ENCODE data around the gene PSAPL1. TPM values are rescaled to one million over a fixed set of nuclear protein-coding genes. Genes with fewer than 3 reads are reported as not detected.
A peak's percentile ranks its signal among the peaks of the same experiment; 100 is the strongest.

The PSAPL1 gene
- total and polyA plus RNA-seq, 5 donors = not detected

DNA sequence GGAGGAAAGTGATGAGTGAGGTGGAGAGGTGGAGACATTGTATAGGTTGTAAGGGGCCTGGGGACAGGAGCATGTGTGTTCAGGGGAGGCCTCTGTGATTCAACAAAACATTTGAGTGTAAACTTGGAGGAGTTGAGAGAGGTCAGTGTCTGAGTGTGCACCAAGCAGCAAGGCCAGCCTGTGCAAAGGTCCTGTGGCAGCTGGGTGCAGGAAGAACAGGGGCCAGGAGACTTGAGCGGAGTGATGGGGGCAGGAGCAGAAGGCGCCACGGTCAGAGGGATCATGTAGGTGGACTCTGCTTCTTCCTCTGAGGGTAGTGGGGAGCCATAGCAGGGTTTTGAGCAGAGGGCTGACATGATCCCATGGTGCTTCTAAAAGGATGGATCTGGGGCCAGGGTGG, 9.6 kb upstream of the PSAPL1 start:
- Histone ChIP-seq H3K4me3 (ENCODE audit: low read length) (no peak overlapping the region), H3K27me3 (ENCODE audit: control insufficient read depth, insufficient read depth) (no peaks in the 10 kb centered on the region), H3K9me3 (ENCODE audit: control insufficient read depth, low read length) (no peaks in the 10 kb centered on the region), H3K27ac (ENCODE audit: low read length) (no peak overlapping the region), H3K4me1 (ENCODE audit: control insufficient read depth, insufficient read depth, low read length) (no peaks in the 10 kb centered on the region)
- DNase-seq (peak in 1 of 3 donors; percentile 17), ATAC-seq (no peak)
- 92% methylated on average over 3 of the region's 3 CpGs for WGBS
- intact Hi-C loops (cut with DNase I) = no loop called here

DNA sequence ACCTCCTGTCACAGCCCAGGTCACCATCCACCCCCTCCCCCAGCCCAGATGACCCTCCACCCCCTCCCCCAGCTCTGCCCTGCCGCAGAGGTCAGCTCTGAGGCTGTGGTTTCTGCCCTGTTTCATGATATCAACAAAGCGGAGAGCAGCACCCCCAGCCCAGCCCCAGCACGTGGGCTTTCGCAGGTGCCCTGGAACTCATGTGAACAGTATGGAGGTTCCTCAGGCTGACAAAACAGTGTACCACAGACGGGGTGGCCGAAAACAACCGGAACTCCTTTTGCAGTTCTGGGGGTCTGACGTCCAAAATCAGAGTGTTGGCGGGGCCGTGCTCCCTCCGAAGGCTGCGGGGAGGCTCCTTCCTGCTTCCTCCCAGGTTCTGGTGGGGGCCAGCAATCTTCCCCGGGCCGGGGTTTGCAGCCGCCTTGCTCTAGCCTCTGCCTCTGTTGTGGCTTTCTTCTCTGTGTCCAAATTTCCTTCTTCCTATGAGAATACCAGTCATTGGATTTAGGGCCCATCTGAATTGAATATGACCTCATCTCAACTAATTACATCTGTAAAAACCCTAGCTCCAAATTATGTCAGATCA, 7.9 kb upstream of the PSAPL1 start:
- Histone ChIP-seq H3K27ac (ENCODE audit: low read length) (no peak overlapping the region), H3K4me3 (ENCODE audit: low read length) (no peak overlapping the region), H3K27me3 (ENCODE audit: control insufficient read depth, insufficient read depth) (no peaks in the 10 kb centered on the region), H3K9me3 (ENCODE audit: control insufficient read depth, low read length) (no peaks in the 10 kb centered on the region), H3K4me1 (ENCODE audit: control insufficient read depth, insufficient read depth, low read length) (no peaks in the 10 kb centered on the region)
- DNase-seq (peak in 2 of 3 donors; percentile 12 to 15), ATAC-seq (no peak)
- 47% methylated on average over 15 of the region's 15 CpGs for WGBS
- intact Hi-C loops (cut with DNase I) = no loop called here

- no peaks in the 10 kb centered on the region for H3K9me3 ChIP-seq (ENCODE audit: control insufficient read depth, low read length)
- no peak overlapping the region for H3K4me3 ChIP-seq (ENCODE audit: low read length)
- intact Hi-C loops (cut with DNase I) = no loop called here
- no peaks in the 10 kb centered on the region for H3K27me3 ChIP-seq (ENCODE audit: control insufficient read depth, insufficient read depth)
- H3K4me1 ChIP-seq (ENCODE audit: control insufficient read depth, insufficient read depth, low read length) = no peaks in the 10 kb centered on the region
- no peak overlapping the region for H3K27ac ChIP-seq (ENCODE audit: low read length)
- 87% methylated on average over 7 of the region's 7 CpGs for WGBS
- DNase-seq (no peak), ATAC-seq (no peak)
Measured at GRCh38 chr4:7441201-7441600, 6.5 kb upstream of the PSAPL1 start.

- DNase-seq = no peak
- Histone ChIP-seq H3K4me3 (ENCODE audit: low read length) (no peak overlapping the region), H3K4me1 (ENCODE audit: control insufficient read depth, insufficient read depth, low read length) (no peaks in the 10 kb centered on the region), H3K9me3 (ENCODE audit: control insufficient read depth, low read length) (no peaks in the 10 kb centered on the region), H3K27ac (ENCODE audit: low read length) (no peak overlapping the region), H3K27me3 (ENCODE audit: control insufficient read depth, insufficient read depth) (no peaks in the 10 kb centered on the region)
- intact Hi-C loops (cut with DNase I) = no loop called here
- WGBS = 87% methylated on average over 2 of the region's 2 CpGs
- ATAC-seq = no peak
Measured at GRCh38 chr4:7439699-7440098, 5.0 kb upstream of the PSAPL1 start.

- no peaks in the 10 kb centered on the region for H3K4me1 ChIP-seq (ENCODE audit: control insufficient read depth, insufficient read depth, low read length)
- H3K27ac ChIP-seq (ENCODE audit: low read length) = no peak overlapping the region
- intact Hi-C loops (cut with DNase I) = no loop called here
- 84% methylated on average over 13 of the region's 13 CpGs for WGBS
- H3K9me3 ChIP-seq (ENCODE audit: control insufficient read depth, low read length) = no peaks in the 10 kb centered on the region
- no peaks in the 10 kb centered on the region for H3K27me3 ChIP-seq (ENCODE audit: control insufficient read depth, insufficient read depth)
- no peak for ATAC-seq
- peak in 1 of 3 donors; percentile 34 for DNase-seq
- no peak overlapping the region for H3K4me3 ChIP-seq (ENCODE audit: low read length)
Measured at GRCh38 chr4:7436256-7436655, 1.5 kb upstream of the PSAPL1 start.

DNA sequence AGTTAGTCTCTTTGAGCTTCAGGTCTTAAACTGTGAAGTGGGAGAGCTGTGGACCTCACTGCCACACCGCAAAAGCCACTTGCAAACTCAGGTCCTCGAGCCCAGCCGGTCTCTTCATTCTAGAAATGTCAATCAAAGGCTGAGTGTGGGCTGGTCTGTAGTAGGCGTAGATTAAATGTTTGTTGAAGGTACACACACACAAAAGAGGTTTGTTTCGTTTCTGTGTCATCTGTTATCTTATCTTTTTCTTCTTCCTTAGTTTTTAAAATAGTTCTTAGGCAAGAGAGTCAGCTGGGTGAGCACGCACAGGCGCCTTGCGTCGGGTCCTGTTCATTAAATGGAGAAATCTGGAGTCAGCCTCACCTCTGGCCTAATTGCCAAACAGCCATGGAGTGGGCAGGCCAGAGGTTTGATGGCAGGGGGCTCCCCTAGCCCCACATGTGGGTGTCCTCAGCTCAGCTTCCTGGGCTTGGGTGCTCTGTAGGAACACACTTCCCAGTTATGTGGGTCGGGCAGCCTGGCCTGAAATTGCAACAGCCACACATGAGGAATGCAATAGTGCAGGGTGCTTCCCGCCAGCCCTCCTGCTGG, 836 bp upstream of the PSAPL1 start:
- no peaks in the 10 kb centered on the region for H3K9me3 ChIP-seq (ENCODE audit: control insufficient read depth, low read length)
- WGBS = 61% methylated on average over 11 of the region's 11 CpGs
- H3K4me1 ChIP-seq (ENCODE audit: control insufficient read depth, insufficient read depth, low read length) = no peaks in the 10 kb centered on the region
- intact Hi-C loops (cut with DNase I) = no loop called here
- no peak overlapping the region for H3K27ac ChIP-seq (ENCODE audit: low read length)
- peak in 1 of 2 donors; percentile 56 for ATAC-seq
- no peak overlapping the region for H3K4me3 ChIP-seq (ENCODE audit: low read length)
- DNase-seq = peak in 1 of 3 donors; percentile 29
- no peaks in the 10 kb centered on the region for H3K27me3 ChIP-seq (ENCODE audit: control insufficient read depth, insufficient read depth)

DNA sequence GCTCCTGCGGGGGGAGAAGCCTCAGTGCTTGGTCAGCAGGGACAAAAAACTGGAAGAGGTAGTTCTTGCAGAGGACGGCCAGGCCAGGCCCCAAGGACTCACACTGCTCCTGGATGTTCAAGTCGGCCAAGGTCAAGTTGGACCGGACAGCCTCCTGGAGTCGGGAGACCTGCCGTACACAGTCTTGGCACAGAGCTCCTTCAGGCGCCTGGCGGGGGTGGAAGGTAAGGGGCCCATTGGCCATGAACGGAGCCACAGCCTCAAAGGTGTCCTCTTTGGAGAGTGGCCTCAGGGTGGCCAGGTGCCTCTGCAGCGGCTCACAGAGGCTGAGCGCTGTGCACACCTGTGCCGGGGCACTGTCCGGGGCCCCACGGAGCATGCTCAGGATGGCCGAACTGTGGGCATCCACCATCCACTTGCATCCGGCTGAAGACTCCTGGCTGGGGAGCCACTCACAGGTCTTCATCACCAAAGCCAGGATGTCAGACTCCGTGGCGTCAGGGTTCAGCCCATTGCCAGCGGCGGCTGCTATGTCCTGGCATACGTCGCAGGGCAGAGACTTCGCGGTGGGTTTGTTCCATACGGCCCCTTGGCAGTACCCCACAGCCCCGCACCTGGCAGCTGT, 477 bp downstream of the PSAPL1 start:
- 85% methylated on average over 26 of the region's 26 CpGs for WGBS
- Histone ChIP-seq H3K4me3 (ENCODE audit: low read length) (no peak overlapping the region), H3K27ac (ENCODE audit: low read length) (no peak overlapping the region), H3K4me1 (ENCODE audit: control insufficient read depth, insufficient read depth, low read length) (no peaks in the 10 kb centered on the region), H3K9me3 (ENCODE audit: control insufficient read depth, low read length) (no peaks in the 10 kb centered on the region), H3K27me3 (ENCODE audit: control insufficient read depth, insufficient read depth) (no peaks in the 10 kb centered on the region)
- ATAC-seq (peak; percentile 5 to 16), DNase-seq (no peak)
- intact Hi-C loops (cut with DNase I) = no loop called here

DNA sequence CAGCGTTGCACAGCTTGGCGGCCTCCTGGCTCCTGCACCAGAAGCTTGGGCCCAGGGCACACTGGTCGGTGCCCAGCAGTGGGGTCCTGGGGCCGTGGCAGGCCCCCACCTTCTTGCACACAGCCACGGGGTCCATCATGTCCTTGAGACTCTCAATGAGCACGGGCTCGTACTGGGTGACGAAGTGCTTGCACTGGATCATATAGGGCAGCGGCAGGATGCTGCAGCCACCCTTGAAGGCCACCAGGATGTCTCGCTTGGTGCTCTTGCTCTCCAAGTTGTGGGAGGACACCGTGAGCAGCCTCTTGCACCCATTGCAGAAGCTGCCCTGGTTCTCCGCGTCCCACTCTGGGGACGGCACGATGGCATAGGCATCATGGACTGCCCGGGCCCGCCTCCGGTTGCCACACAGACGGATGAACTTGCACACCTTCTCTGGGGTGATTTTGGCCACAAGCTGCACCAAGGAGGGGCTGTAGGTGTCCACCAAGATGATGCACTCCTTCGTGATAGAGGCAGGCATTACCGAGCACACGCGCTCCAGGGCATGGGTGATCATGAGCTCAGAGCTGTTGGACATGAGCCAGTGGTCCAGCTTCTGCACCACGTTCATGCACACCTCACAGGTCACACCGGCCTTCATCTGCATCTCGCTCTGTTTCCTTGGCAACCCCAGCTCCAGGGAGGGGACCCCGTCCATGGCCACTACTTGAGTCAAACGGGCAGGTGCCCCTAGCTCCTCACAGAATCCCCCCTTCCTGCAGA, 1.2 kb downstream of the PSAPL1 start:
- Histone ChIP-seq H3K27me3 (ENCODE audit: control insufficient read depth, insufficient read depth) (no peaks in the 10 kb centered on the region), H3K27ac (ENCODE audit: low read length) (no peak overlapping the region), H3K4me3 (ENCODE audit: low read length) (no peak overlapping the region), H3K4me1 (ENCODE audit: control insufficient read depth, insufficient read depth, low read length) (no peaks in the 10 kb centered on the region), H3K9me3 (ENCODE audit: control insufficient read depth, low read length) (no peaks in the 10 kb centered on the region)
- ATAC-seq (no peak), DNase-seq (peak in 1 of 3 donors; percentile 32)
- WGBS = 86% methylated on average over 28 of the region's 28 CpGs
- intact Hi-C loops (cut with DNase I) = no loop called here

GRCh38 chr4:7432531-7433375, 2.0 kb downstream of the PSAPL1 start:
- WGBS = 87% methylated on average over 23 of the region's 23 CpGs
- Histone ChIP-seq H3K27me3 (ENCODE audit: control insufficient read depth, insufficient read depth) (no peaks in the 10 kb centered on the region), H3K27ac (ENCODE audit: low read length) (no peak overlapping the region), H3K9me3 (ENCODE audit: control insufficient read depth, low read length) (no peaks in the 10 kb centered on the region), H3K4me3 (ENCODE audit: low read length) (no peak overlapping the region), H3K4me1 (ENCODE audit: control insufficient read depth, insufficient read depth, low read length) (no peaks in the 10 kb centered on the region)
- intact Hi-C loops (cut with DNase I) = no loop called here
- DNase-seq (peak in 1 of 3 donors; percentile 24), ATAC-seq (no peak)

DNA sequence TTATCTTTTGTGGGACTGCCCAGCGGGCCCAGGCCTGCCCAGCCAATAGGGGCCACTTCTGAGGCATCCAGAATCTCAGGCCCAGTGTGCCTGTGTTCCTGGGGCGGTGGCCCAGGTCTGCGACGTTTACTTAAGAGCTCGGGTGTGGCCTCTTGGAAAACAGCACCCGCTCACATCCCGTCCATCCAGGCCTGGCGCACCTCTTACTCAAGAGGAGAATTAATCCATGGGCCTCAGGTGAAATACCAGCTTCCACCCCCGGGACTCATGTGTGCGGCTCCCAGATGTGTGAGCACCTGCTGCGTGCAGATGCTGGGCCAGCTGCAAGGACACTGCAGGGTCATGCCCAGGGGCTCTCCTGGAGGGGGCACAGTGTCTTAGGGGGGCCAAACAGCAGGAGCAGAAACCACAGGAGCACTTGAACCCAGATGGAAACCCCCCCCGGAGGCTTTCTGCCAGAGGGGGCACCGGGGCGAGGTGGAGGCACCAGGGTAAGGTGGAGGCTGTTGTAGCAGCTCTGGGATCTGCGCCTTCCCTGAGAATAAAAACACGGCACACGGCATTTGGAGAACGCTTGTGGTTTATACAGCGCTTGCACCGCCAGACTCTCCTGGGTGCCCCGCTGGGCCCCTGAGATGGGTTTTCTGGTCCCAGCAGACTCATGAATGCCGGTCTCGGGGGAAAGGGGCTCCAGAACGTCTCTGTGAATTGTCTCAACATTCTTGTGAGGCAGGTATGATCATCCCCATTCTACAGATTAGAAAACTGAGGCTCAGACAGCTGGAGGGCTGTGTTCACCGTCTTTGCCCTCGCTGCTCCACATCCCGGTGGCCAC, 2.8 kb downstream of the PSAPL1 start:
- DNase-seq = peak in 1 of 3 donors; percentile 40
- Histone ChIP-seq H3K27me3 (ENCODE audit: control insufficient read depth, insufficient read depth) (no peaks in the 10 kb centered on the region), H3K9me3 (ENCODE audit: control insufficient read depth, low read length) (no peaks in the 10 kb centered on the region), H3K4me1 (ENCODE audit: control insufficient read depth, insufficient read depth, low read length) (no peaks in the 10 kb centered on the region), H3K4me3 (ENCODE audit: low read length) (no peak overlapping the region), H3K27ac (ENCODE audit: low read length) (no peak overlapping the region)
- ATAC-seq = no peak
- intact Hi-C loops (cut with DNase I) = no loop called here
- WGBS = 91% methylated on average over 27 of the region's 27 CpGs

Data from right cardiac atrium (tissue), 5 donors.